BLaER1 (cell line): ENCODE measurements around the gene FBXL14.

Experiments used
- H3K27ac ChIP-seq: shearing (Covaris generic); formaldehyde crosslinking; 2 replicates; pipeline ENCODE4 v1.8.1; 2022
- H3K27me3 ChIP-seq: shearing (Covaris generic); formaldehyde crosslinking; 2 replicates; pipeline ENCODE4 v1.8.1; 2022
- H3K36me3 ChIP-seq: shearing (Covaris generic); formaldehyde crosslinking; 2 replicates; pipeline ENCODE4 v1.8.1; 2022
- H3K4me1 ChIP-seq: shearing (Covaris generic); formaldehyde crosslinking; 2 replicates; pipeline ENCODE4 v1.8.1; 2022
- H3K4me2 ChIP-seq: shearing (Covaris generic); formaldehyde crosslinking; 2 replicates; pipeline ENCODE4 v1.8.1; 2022
- H3K4me3 ChIP-seq: shearing (Covaris generic); formaldehyde crosslinking; 2 replicates; pipeline ENCODE4 v1.8.1; 2022
- H3K9ac ChIP-seq: shearing (Covaris generic); formaldehyde crosslinking; 2 replicates; pipeline ENCODE4 v1.8.1; 2022
- H3K9me3 ChIP-seq: shearing (Covaris generic); formaldehyde crosslinking; 2 replicates; pipeline ENCODE4 v1.8.1; 2022
- H4K20me1 ChIP-seq: shearing (Covaris generic); formaldehyde crosslinking; 2 replicates; pipeline ENCODE4 v1.8.1; 2022
- Cebpa-rat ChIP-seq: shearing (Covaris generic); IDR thresholded peaks from 2 replicates; pipeline ENCODE4 v1.8.1; 2022

Gene FBXL14

GRCh38 chr12:1517734-1518525 is 76.5 kb downstream of the FBXL14 start:
- no peaks in the 10 kb centered on the region for H3K36me3 ChIP-seq
- no peak overlapping the region for H3K9ac ChIP-seq
- H4K20me1 ChIP-seq: no peaks in the 10 kb centered on the region
- no peak for TF ChIP-seq Cebpa-rat
- peak overlapping the region; percentile 31; the same call in 1 of the 2 replicates for H3K4me2 ChIP-seq
- H3K27me3 ChIP-seq: no peaks in the 10 kb centered on the region
- peaks cover 22% of the 10 kb centered on the region for H3K9me3 ChIP-seq
- H3K4me1 ChIP-seq: peaks cover 12% of the 10 kb centered on the region
- H3K4me3 ChIP-seq: no peak overlapping the region
- H3K27ac ChIP-seq: no peak overlapping the region

DNA sequence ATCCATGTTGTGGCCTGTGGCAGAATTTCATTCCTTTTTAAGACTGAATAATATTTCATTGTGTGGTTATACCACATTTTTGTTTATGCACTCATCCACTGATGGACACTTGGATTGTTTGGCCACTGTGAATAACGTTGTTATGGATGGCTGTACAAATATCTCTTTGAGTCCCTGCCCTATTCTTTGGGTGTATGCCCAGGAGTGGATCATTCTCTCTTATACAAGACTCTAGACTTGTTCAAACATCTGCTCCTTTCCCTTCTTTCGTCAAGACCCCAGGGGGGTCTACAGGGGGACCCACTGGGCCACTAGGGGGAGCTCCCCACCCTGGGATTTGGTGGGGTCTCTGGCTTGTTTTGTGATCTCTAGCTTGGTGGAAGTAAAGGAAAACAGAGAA is 77.4 kb downstream of the FBXL14 start:
- TF ChIP-seq Cebpa-rat: no peak
- Histone ChIP-seq H3K9ac (no peak overlapping the region), H3K36me3 (no peaks in the 10 kb centered on the region), H4K20me1 (no peaks in the 10 kb centered on the region), H3K27me3 (no peaks in the 10 kb centered on the region), H3K27ac (no peak overlapping the region), H3K4me2 (no peak overlapping the region), H3K4me3 (no peak overlapping the region), H3K9me3 (peaks cover 22% of the 10 kb centered on the region), H3K4me1 (peaks cover 12% of the 10 kb centered on the region)
